Fibroblast of pulmonary artery (primary cell): ENCODE data around the gene IQCH.
"Not testable (repeated sequence)": the region's sequence is repeated elsewhere in the genome, so short reads cannot be mapped to it uniquely, and the experiment has no call there.

Experiments used
- DNase-seq: peaks from one replicate; pipeline ENCODE4 v3.0.0-alpha.2; 2010; ENCODE audit warnings: low read depth
- H3K4me3 ChIP-seq: replicated peaks from 2 replicates; pipeline ENCODE4 v1.5.1; 2011; ENCODE audit warnings: low read depth, mild to moderate bottlenecking, control low read depth, low read length, moderate library complexity
- CTCF ChIP-seq: IDR thresholded peaks from 2 replicates; pipeline ENCODE4 v1.5.1; 2011; ENCODE audit warnings: mild to moderate bottlenecking, control low read depth, low read length, inconsistent platforms; ENCODE audit errors: missing control alignments

Gene IQCH

DNA sequence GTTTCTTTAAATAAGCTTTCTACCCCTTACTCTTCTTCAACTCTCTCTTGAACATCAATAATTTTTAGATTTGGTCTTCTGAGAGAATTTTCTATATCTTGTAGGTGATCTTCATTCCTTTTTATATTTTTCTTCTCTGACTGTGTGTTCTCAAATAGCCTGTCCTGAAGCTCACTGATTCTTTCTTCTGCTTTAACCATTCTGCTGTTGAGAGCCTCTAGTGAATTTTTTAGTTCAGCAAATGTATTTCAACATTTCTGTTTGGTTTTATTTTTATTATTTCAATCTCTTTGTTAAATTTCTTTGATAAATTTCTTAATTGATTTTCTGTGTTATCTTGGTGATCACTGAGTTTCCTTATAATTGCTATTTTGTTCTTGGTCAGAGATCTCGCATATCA is 19.6 kb downstream of the IQCH start:
- H3K4me3 ChIP-seq, result no peak overlapping the region
- no peak for TF ChIP-seq CTCF
- DNase-seq, result no peak

DNA sequence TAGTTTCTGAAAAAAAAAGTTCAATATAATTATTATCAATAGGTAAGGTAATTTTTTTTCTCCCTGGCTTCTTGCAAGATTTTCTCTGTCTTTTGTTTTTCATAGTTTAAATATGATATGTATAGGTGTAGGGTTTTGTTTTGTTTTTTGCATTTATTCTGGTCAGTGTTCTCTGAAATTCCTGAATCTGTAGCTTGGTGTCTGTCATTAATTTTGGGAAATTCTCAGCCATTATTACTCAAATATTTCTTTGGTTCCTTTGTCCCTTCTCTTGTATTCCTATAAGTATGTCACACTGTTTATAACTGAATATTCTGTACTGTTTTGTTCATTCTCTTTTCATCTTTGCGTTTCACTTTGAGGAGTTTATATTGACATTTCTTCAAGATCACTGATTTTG is 22.1 kb downstream of the IQCH start:
- DNase-seq, result no peak
- no peak overlapping the region for H3K4me3 ChIP-seq
- no peak for TF ChIP-seq CTCF

- TF ChIP-seq CTCF, result no peak
Observed at GRCh38 chr15:67280217-67280616, 25.6 kb downstream of the IQCH start.

DNA sequence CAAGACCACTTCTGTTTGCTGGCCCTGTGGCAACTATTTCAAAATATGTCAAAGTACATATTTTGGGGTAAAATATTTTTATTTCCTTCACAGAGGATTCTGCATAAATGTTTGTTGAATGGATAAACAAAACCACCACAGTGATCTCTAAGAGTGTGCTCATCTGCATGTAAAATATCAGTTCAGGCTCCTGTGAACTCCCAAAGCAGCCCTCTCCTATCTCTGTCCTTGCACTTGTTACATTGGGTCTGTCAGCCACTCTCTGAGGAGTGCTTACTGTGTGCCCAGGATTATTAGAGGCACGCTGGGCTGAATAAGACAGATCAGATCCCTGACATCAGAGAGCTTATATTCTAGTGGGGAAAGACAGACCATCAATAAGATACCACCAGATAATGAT is 27.1 kb downstream of the IQCH start:
- no peak overlapping the region for H3K4me3 ChIP-seq
- no peak for DNase-seq
- no peak for TF ChIP-seq CTCF

More at GRCh38 chr15:67280217-67280616, 25.6 kb downstream of the IQCH start:
- H3K4me3 ChIP-seq, result no peak overlapping the region
- no peak for DNase-seq

DNA sequence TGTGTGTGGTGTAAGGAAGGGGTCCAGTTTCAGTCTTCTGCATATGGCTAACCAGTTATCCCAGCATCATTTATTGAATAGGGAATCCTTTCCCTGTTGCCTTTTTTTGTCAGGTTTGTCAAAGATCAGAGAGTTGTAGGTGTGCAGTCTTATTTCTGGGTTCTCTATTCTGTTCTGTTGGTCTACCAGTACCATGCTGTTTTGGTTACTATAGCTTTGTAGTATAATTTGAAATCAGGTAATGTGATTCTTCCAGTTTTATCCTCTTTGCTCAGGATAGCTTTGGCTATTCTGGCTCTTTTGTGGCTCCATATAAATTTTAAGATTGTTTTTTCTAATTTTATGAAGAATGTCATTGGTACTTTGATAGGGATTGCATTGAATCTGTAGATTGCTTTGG is 31.0 kb downstream of the IQCH start:
- DNase-seq, H3K4me3 ChIP-seq: not testable (repeated sequence)

- not testable (repeated sequence) for DNase-seq, H3K4me3 ChIP-seq
Observed at GRCh38 chr15:67286400-67286799, 31.8 kb downstream of the IQCH start.

DNA sequence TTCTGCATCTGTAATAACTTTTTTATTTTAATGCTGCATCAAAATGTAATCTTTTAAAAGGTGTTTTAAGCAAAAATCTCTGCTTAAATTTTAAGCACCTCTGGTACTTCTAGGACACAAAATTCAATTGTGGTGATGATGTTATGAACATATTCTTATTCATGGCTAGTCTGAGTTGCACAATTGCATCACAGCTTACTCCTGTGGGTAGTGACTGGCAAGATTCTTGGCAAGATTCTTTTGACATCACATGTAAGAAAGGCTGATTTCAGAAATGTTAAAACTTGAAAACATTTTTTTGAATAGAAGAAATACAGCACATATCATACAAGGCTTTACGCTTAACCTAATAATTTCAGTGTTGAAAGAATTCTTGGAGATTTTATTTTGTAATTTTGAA is 35.7 kb downstream of the IQCH start:
- no peak for TF ChIP-seq CTCF
- DNase-seq, result peak; percentile 32
- no peak overlapping the region for H3K4me3 ChIP-seq

DNA sequence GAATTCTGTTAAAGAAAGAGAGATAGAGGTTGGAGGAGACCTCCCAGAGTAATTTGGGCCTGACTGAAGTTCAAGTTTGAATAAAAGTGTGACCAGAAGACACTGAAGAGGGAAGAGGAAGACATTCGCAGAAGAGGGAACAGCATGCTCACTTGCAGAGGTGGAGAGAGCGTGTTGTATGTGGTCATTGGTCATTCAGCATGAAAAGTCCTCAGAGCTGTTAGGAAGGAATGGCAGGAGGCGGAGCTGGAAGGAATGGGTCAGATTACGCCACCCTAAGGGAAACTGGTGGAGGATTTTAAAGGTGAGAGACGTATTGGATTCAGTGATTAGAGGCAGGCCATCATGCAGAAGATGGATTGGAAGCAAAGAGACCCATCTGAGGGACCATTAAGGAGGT is 41.6 kb downstream of the IQCH start:
- TF ChIP-seq CTCF, result no peak
- no peak for DNase-seq
- no peak overlapping the region for H3K4me3 ChIP-seq
